Measurements from ENCODE around the gene YARS2. TPM values are rescaled to one million over a fixed set of nuclear protein-coding genes. Genes with fewer than 3 reads are reported as not detected.
A peak's percentile ranks its signal among the peaks of the same experiment; 100 is the strongest.

The YARS2 gene
- 10 to 100 TPM; 29.3 to 31.8 TPM for total RNA-seq

- Mint-ChIP-seq H3K27ac (peak within 1 kb of the TSS; percentile 87), H3K36me3 (ENCODE audit: low read depth) (peaks cover 23% of the 10 kb centered on the region), H3K4me3 (peak within 1 kb of the TSS; percentile 90), H3K9me3 (no peaks in the 10 kb centered on the region), H3K27me3 (no peaks in the 10 kb centered on the region), H3K4me1 (ENCODE audit: low read depth) (peaks cover 18% of the 10 kb centered on the region)
- POLR2A ChIA-PET, result interaction anchor here (0.6 to 1.6 kb wide), 9 partner anchors 9 to 1267 kb away, joined by 3 to 5 read pairs (median 3); partner anchors contain the start of gene ALG10
- CTCF ChIA-PET, result interaction anchor here (0.7 to 4.7 kb wide), 41 partner anchors 8 to 1484 kb away, joined by 3 to 67 read pairs (median 4); partner anchors contain the start of genes ALG10 and PKP2
- intact Hi-C loops (cut with micrococcal nuclease), result loop anchor here (2.0 to 10.0 kb wide), 3 partner anchors 161 to 1265 kb away; partner anchors contain the start of gene ETFBKMT
- ATAC-seq (peak; percentile 89), DNase-seq (peak; percentile 93)
- peak; percentile 80 for TF ChIP-seq CTCF (IDR thresholded peaks at IDR 0.05)
These were observed at the start of gene YARS2 for GRCh38 chr12:32755654-32756475. Gene YARS2 (minus strand): TSS chr12:32755897. CDS start chr12:32755874, 23 bp downstream.

GRCh38 chr12:32804301-32804700 is 48.6 kb upstream of the YARS2 start:
- no peak for TF ChIP-seq CTCF (IDR thresholded peaks at IDR 0.05)
- ChIA-PET POLR2A (no interaction called here), CTCF (no interaction called here)
- H3K27ac Mint-ChIP-seq, result no peak overlapping the region
- H3K4me1 Mint-ChIP-seq (ENCODE audit: low read depth), result no peaks in the 10 kb centered on the region
- peaks cover 8% of the 10 kb centered on the region for H3K9me3 Mint-ChIP-seq
- no peaks in the 10 kb centered on the region for H3K27me3 Mint-ChIP-seq
- intact Hi-C loops (cut with micrococcal nuclease), result no loop called here
- no peak overlapping the region for H3K4me3 Mint-ChIP-seq
- no peaks in the 10 kb centered on the region for H3K36me3 Mint-ChIP-seq (ENCODE audit: low read depth)
- DNase-seq (no peak), ATAC-seq (no peak)

GRCh38 chr12:32801269-32801980 is 45.7 kb upstream of the YARS2 start:
- DNase-seq (no peak), ATAC-seq (no peak)
- Mint-ChIP-seq H3K27ac (no peak overlapping the region), H3K4me1 (ENCODE audit: low read depth) (no peaks in the 10 kb centered on the region), H3K4me3 (no peak overlapping the region), H3K27me3 (peaks cover 2% of the 10 kb centered on the region), H3K9me3 (no peaks in the 10 kb centered on the region), H3K36me3 (ENCODE audit: low read depth) (no peaks in the 10 kb centered on the region)
- CTCF ChIA-PET, result no interaction called here
- intact Hi-C loops (cut with micrococcal nuclease), result no loop called here
- TF ChIP-seq CTCF (IDR thresholded peaks at IDR 0.05), result no peak
- POLR2A ChIA-PET, result no interaction called here

DNA sequence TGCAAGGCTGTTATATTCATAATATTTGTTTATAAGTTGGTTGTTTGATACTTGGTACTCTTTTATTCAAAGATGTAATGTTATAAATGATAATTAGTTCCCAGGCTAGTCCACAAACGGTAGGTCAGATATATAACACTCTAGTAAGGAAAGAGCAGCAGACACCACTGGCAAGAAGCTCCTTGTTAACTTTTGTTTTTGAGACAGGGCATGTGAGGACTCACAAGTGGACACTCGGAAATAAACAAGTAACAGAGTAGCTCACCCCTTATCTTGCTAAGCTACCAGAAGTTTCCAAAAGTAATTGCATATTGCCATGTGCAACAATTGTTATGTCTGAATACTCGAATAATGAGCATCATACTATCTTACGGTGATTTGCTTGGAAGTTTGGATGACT is 38.6 kb upstream of the YARS2 start:
- intact Hi-C loops (cut with micrococcal nuclease), result no loop called here
- ATAC-seq (no peak), DNase-seq (no peak)
- CTCF ChIA-PET, result interaction anchor here (1.0 kb wide), 1 partner anchor 254 kb away, joined by 3 read pairs; no protein-coding TSS in a partner anchor
- TF ChIP-seq CTCF (IDR thresholded peaks at IDR 0.05), result no peak
- Mint-ChIP-seq H3K9me3 (no peaks in the 10 kb centered on the region), H3K27me3 (peaks cover 3% of the 10 kb centered on the region), H3K4me3 (no peak overlapping the region), H3K36me3 (ENCODE audit: low read depth) (no peaks in the 10 kb centered on the region), H3K27ac (no peak overlapping the region), H3K4me1 (ENCODE audit: low read depth) (no peaks in the 10 kb centered on the region)
- POLR2A ChIA-PET, result interaction anchor here (0.6 kb wide), 1 partner anchor 231 kb away, joined by 3 read pairs; no protein-coding TSS in a partner anchor
